Tibial nerve (tissue), 4 donors: ENCODE results near the gene C9orf50. TPM values are rescaled to one million over a fixed set of nuclear protein-coding genes. Genes with fewer than 3 reads are reported as not detected.

Source experiments
- DNase-seq, 2 donors: peaks; one replicate each; pipeline ENCODE4 v3.0.0-alpha.2; 2019; ENCODE audit warnings: low spot score in 2 of 2
- H3K27ac ChIP-seq, 4 donors: fragments of 200-600 bp; sonication (generic) in 3 of 4; one replicate each; pipeline ENCODE4 v1.5.1; 2017 to 2019; ENCODE audit warnings: mild to moderate bottlenecking in 1 of 4
- H3K27me3 ChIP-seq, 2 donors: fragments of 200-600 bp; sonication (generic) in 1 of 2; one replicate each; pipeline versions ENCODE4 v1.5.1 to v1.6.0; 2017 to 2019
- H3K36me3 ChIP-seq, 3 donors: fragments of 200-600 bp; sonication (generic); one replicate each; pipeline ENCODE4 v1.5.1; 2018 to 2019
- H3K4me1 ChIP-seq, 4 donors: fragments of 200-600 bp; sonication (generic) in 3 of 4; one replicate each; pipeline ENCODE4 v1.5.1; 2017 to 2019
- H3K4me3 ChIP-seq, 4 donors: fragments of 200-600 bp; sonication (generic) in 3 of 4; one replicate each; pipeline ENCODE4 v1.5.1; 2017 to 2019; ENCODE audit warnings: mild to moderate bottlenecking in 1 of 4, moderate library complexity in 1 of 4
- H3K9me3 ChIP-seq, 4 donors: fragments of 200-600 bp; sonication (generic) in 3 of 4; one replicate each; pipeline ENCODE4 v1.5.1; 2017 to 2019
- CTCF ChIP-seq, 5 experiments: fragments of 200-600 bp in 3 of 5; fragments of 450-650 bp in 2 of 5; sonication (generic) in 3 of 5; IDR thresholded peaks; one replicate each; pipeline ENCODE4 v1.5.1; 2016 to 2019; ENCODE audit warnings: antibody characterized with exemption in 5 of 5, mild to moderate bottlenecking in 3 of 5, moderate library complexity in 2 of 5
- EP300 ChIP-seq, 2 donors: sonication (generic); formaldehyde crosslinking; IDR thresholded peaks; one replicate each; pipeline ENCODE4 v1.6.1; 2017; ENCODE audit warnings: antibody characterized with exemption in 2 of 2, mild to moderate bottlenecking in 1 of 2
- POLR2A ChIP-seq, 2 donors: fragments of 450-650 bp; IDR thresholded peaks; one replicate each; pipeline ENCODE4 v1.6.1; 2017; ENCODE audit warnings: antibody characterized with exemption in 2 of 2, mild to moderate bottlenecking in 2 of 2, moderate library complexity in 2 of 2
- WGBS, 2 donors: methylation state at CpG; one replicate each; pipeline ENCODE4 v1.1.5; 2018; 5-methylcytosine and 5-hydroxymethylcytosine counted together
- total RNA-seq, 4 donors: library from RNA; depleted of rRNA; stranded (reverse); fragments of >200 nt; gene quantifications; one replicate each; pipeline ENCODE4 v1.1.0, GENCODE V29; 2016

The C9orf50 gene
- total RNA-seq, 4 donors from 2014 or later = 0.90 to 1.7 (median 1.3) TPM

DNA sequence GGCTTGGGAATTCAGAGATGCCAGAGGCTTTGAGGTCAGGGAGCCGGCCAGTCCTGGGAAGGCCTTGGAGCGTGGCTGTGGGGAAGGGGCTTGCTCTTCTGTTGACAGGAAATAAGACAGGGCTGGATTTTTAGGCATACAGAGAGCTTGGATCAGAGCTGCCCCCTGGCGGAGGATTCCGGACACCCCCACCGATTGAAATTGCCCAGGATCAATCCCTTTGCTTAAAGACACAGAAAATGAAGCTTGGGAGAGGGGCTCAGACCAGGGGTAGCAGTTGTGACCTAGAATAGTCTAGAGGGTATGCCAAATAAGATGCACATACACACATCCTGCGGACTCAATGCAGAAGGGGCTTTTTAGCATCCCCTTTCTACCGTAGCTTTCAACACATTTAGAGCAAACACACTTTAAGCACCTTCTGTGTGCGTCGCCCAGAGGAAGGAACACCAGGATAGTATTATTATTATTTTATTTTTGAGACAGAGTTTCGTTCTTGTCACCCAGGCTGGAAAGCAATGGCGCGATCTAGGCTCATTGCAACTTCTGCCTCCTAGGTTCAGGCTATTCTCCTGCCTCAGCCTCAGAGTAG lies 3.4 kb upstream of the C9orf50 start:
- peaks cover 0 to 61% (median 33%) of the 10 kb centered on the region in 4 donors for H3K4me1 ChIP-seq
- DNase-seq = peak; percentile 46 to 68
- TF ChIP-seq POLR2A (IDR thresholded peaks at IDR 0.05) (no peak), EP300 (IDR thresholded peaks at IDR 0.05) (no peak), CTCF (IDR thresholded peaks at IDR 0.05) (peak; percentile 63 to 73 (median 66))

DNA sequence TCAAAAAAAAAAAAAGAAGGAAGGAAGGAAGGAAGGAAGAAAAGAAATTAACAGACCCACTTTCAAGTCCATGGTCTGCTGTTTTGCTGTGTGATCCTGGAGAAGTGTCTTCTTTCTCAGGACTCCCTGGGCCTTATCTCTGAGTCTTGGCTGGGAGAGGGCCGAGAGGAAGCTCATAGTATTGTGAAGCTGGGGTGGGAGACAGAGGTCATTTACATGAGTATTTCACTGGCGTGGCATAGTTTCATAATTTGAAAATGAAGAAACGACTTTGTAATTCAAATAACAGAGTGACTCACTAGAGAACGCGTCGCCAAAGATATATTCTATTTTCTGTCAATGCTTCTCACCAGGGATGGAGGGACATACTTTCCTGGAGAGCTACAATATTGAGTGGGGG lies 2.4 kb upstream of the C9orf50 start:
- WGBS, 2 donors = 41 to 43% methylated on average over 6 of the region's 6 CpGs
- no peak overlapping the region for H3K27ac ChIP-seq
- no peak for TF ChIP-seq CTCF (IDR thresholded peaks at IDR 0.05)
- TF ChIP-seq EP300 (IDR thresholded peaks at IDR 0.05) = no peak
- TF ChIP-seq POLR2A (IDR thresholded peaks at IDR 0.05) = no peak
- H3K4me1 ChIP-seq = peaks cover 0 to 51% (median 29%) of the 10 kb centered on the region in 4 donors
- H3K27me3 ChIP-seq = peaks cover 0 to 4% of the 10 kb centered on the region in 2 donors
- H3K4me3 ChIP-seq = no peak overlapping the region
- no peaks in the 10 kb centered on the region for H3K9me3 ChIP-seq
- DNase-seq = no peak
- no peaks in the 10 kb centered on the region for H3K36me3 ChIP-seq

More for the DNA sequence above, 3.4 kb upstream of the C9orf50 start:
- Histone ChIP-seq H3K9me3 (no peaks in the 10 kb centered on the region), H3K4me3 (no peak overlapping the region), H3K27ac (peak overlapping the region in 1 of 4 donors; percentile 6), H3K36me3 (no peaks in the 10 kb centered on the region), H3K27me3 (peaks cover 0 to 4% of the 10 kb centered on the region in 2 donors)
- WGBS, 2 donors = 44 to 45% methylated on average over 12 of the region's 12 CpGs

DNA sequence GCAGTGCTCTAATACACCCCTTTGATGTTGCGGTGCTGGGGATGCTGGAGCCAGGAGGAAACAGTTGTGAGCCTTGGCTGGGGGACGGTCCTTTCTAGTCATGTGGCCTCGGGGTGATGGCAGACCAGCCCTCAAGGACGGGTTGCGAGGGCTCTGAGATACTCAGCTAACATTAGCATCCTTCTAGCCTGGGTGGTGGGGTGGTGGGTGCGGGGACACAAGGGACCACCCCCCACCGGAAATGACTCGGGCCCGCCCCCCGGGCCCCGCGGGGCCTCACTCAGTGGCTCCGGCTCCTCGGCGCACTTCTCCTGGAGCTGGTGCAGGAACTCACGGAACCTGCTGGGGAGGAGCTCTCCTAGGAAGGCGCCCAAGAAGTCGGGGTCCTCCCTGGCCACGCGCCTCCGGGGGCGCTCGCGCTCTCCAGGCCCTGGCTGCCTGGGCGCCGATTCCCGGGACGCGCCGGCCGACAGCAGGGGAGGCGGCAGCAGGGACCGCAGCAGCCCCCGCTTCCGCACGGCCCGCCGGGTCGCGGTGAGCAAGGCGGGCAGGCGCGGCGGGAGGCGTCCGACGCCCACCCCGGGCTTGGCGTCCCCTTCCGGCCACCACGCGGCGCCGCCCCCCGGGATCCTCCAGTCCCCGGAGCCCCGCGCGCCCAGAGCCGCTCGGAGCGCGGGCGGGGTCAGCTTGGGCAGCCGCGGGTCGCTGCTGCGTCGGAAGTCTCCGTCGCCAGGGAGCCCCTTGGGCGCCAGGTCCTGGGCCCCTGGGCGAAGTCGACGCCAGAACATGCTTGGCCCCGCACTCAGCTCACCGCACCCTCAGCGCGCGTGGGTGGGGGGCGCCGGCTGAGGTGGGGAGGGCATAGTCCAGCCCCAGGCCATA lies 873 bp downstream of the C9orf50 start:
- 1 to 5% methylated on average over 18 to 19 of the region's 82 CpGs for WGBS, 2 donors
- peak overlapping the region; percentile 32 to 69 (median 44) for H3K4me3 ChIP-seq
- H3K9me3 ChIP-seq = no peaks in the 10 kb centered on the region
- H3K36me3 ChIP-seq = no peaks in the 10 kb centered on the region
- peaks cover 0 to 27% (median 10%) of the 10 kb centered on the region in 4 donors for H3K4me1 ChIP-seq
- H3K27me3 ChIP-seq = peaks cover 0 to 4% of the 10 kb centered on the region in 2 donors
- TF ChIP-seq EP300 (IDR thresholded peaks at IDR 0.05) = no peak
- TF ChIP-seq POLR2A (IDR thresholded peaks at IDR 0.05) = no peak
- peak in 2 of 5 experiments; percentile 4 to 28 for TF ChIP-seq CTCF (IDR thresholded peaks at IDR 0.05)
- no peak for DNase-seq
- H3K27ac ChIP-seq = peak overlapping the region; percentile 9 to 90 (median 78)

- no peak overlapping the region for H3K27ac ChIP-seq
- no peaks in the 10 kb centered on the region for H3K9me3 ChIP-seq
- no peak overlapping the region for H3K4me3 ChIP-seq
- peaks cover 0 to 36% (median 18%) of the 10 kb centered on the region in 4 donors for H3K4me1 ChIP-seq
- DNase-seq = no peak
- WGBS, 2 donors = 0 to 7% methylated on average over 1 of the region's 1 CpG
- peak in 2 of 5 experiments; percentile 7 to 8 for TF ChIP-seq CTCF (IDR thresholded peaks at IDR 0.05)
- TF ChIP-seq EP300 (IDR thresholded peaks at IDR 0.05) = no peak
- peaks cover 0 to 4% of the 10 kb centered on the region in 2 donors for H3K27me3 ChIP-seq
- H3K36me3 ChIP-seq = no peaks in the 10 kb centered on the region
These were observed 3.7 kb downstream of the C9orf50 start for GRCh38 chr9:129617167-129617566.
